Dermis blood vessel endothelial cell (primary cell): ENCODE results near the gene PSME3IP1. TPM values are rescaled to one million over a fixed set of nuclear protein-coding genes. Genes with fewer than 3 reads are reported as not detected.
"Not testable (repeated sequence)": the region's sequence is repeated elsewhere in the genome, so short reads cannot be mapped to it uniquely, and the experiment has no call there.

ENCODE experiments used
- DNase-seq: peaks from one replicate; pipeline ENCODE4 v3.0.0; 2010
- total RNA-seq: library from RNA; depleted of rRNA; stranded (reverse); fragments of >200 nt; gene quantifications from 2 replicates; pipeline ENCODE4 v1.2.3, GENCODE V29; 2014

Gene PSME3IP1
- total RNA-seq, 1 donor from 2014 or later, result 87.3 TPM

DNA sequence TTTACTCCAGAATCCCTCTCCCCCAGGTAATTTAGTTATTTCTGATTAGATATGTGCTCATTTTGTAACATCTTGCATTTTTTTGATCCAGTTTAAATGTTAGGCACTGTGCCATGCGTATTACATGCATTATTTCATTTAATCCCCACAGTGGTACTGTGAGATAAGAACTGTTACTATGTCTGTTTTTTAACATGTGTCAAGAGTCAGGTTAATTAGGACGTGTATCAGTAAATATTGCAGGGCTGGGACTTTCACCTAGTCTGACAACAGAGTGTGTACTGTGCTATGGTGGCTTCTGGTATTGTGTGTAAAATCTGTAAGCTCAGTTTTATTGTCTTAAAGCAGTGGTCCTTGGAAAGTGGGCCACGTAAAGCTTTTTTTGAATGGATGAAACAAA, 10.9 kb upstream of the PSME3IP1 start:
- DNase-seq, result no peak

DNA sequence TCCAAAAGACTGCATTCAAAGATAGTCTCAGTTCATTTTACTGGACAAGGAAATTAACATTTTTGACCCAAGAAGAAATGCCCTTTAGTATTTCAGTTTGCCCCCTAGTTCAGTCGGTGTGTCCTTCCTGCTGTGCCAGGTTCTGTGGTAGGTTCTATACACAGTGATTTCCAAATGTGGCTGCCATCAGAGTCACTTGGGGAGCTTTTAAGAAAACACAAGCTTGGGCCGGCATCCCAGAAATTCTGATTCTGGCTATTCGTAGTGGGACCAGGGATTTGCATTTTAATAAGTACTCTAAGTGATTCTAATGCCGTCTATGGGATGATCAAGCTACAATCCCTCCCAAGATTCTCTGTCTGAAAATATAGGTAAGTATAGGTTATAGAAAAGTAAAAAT, 10.4 kb upstream of the PSME3IP1 start:
- DNase-seq, result no peak

DNA sequence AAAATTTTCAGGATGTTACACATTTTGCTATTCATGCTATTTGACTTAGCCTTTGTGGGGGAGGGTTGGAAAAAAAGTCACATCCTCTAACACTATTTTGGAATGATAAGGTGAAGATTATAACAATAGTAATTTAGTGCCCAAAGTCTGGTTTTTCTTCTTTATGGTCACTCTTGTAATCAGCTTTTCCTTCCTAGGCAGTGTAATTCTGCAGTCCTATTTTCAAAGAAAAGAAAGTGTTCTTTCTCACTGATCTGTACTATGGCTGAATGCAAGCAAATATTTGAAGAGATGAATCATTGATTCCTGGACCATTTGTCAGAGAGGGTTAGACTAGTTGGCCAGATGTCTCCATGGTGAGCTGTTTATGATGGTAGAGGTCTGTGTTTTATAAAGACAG, 8.7 kb upstream of the PSME3IP1 start:
- DNase-seq, result peak; percentile 88

DNA sequence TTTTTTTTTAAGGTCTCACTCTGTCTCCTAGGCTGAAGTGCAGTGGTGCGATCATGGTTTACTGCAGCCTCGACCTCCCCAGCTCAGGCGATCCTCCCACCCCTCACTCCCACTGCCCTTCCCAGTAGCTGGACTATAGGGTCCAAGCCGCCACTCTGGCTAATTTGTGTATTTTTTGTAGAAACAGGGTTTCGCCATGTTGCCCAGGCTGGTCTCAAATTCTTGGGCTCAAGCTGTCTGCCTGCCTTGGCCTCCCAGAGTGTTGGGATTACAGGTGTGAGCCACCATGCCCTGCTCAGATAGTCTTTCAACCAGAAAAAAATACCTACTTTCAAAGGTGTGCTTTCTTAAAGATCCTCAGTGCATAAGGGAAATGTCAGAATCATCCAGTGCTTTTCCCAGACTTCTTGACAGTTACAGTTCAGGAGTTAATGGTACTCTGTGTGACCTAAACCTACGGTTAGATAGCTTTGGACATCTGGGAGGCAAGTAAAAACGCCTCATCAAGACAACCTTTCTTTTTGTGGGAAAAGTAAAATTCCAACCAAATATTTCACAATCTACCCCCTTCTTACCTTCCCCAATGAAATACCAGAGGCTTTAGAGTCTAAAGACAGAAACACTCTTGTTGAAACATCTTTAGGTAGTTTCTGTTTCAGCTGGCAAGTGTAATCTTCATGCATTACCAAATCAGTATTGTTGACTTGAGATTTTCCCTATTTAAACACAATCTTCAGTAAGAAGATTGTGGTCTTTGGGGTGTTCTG, 7.1 kb upstream of the PSME3IP1 start:
- no peak for DNase-seq

DNA sequence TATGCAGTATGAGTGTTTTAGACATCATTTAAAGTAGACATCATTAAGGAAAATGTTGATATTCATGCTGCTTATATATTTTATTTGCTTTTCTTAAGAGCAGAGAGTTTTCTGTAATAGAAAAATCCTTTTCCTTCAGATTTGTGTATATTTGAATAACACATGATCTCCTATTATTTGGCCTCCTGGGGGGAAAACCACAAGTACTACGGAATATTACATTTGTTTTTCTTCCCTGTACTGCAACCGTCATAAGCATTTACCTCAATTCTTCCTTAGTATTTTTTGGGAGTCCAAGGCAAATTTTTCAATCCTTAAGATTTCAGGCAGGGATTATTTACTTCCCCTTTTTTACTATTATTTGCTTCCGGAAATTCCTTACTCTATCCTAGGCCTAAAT, 6.3 kb upstream of the PSME3IP1 start:
- no peak for DNase-seq

DNA sequence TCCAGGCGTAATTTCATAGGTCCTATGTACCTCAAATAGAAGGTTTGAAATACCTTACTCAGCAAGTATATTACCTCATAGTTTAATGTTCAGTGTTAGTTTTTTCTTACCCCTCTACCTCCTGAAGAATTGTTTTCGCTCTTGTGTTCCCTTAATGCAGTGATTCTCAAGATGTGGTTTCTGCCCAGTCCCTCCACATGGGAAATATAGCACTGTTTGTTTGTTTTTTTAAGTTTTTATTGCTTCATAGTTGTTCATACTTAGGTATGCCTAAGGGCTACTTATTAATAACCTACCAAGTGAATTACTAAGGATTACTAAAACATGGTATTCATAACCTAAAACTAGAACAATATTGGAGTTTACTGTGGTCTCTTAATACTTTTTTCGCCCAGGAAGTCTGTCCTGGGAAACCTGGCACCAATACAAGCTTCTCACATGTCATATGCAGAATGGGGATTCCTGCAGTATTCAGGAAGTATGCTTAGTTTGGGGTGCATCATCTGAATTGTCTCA, 5.3 kb upstream of the PSME3IP1 start:
- DNase-seq, result no peak

DNA sequence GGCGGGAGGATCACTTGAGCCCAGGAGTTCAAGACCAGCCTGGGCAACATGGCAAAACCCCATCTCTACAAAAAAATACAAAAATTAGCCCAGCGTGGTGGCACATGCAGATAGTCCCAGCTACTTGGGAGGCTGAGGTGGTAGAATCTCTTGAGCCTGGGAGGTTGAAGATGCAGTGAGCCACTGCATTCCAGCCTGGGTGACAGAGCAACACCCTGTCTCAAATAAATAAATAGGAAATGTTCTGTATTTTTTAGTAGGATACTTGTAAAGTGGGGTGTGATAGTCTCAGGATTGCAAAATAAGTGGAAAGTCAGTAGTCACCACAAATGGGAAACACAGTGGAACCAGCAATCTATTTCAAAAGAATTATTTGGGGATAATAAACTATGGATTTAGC, 4.3 kb upstream of the PSME3IP1 start:
- DNase-seq, result no peak

DNA sequence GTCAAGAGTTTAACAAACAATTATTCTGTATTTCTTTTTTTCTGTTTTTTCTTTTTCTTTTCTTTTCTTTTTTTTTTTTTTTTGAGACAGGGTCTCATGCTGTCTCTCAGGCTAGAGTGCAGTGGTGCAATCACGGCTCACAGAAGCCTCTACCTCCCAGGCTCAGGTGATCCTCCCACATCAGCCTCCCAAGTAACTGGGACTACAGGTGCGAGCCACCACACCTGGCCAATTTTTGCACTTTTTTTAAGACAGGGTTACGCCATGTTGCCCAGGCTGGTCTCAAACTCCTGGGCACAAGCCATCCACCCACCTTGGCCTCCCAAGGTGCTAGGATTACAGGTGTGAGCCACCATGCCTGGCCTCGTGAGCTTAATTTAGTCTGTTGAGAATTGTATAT, 3.7 kb upstream of the PSME3IP1 start:
- DNase-seq, result not testable (repeated sequence)

DNA sequence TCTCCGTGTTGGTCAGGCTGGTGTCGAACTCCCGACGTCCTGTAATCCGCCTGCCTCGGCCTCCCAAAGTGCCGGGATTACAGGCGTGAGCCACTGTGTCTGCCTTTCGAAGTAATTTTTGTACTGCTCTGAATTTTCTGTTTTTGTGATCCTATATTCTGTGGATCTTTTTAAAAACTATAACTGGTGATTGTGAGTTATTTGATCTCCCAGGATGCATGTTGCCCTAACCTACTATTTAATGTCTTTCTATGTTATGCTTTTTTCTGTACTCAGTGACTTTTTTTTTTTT, 2.8 kb upstream of the PSME3IP1 start:
- DNase-seq, result no peak

DNA sequence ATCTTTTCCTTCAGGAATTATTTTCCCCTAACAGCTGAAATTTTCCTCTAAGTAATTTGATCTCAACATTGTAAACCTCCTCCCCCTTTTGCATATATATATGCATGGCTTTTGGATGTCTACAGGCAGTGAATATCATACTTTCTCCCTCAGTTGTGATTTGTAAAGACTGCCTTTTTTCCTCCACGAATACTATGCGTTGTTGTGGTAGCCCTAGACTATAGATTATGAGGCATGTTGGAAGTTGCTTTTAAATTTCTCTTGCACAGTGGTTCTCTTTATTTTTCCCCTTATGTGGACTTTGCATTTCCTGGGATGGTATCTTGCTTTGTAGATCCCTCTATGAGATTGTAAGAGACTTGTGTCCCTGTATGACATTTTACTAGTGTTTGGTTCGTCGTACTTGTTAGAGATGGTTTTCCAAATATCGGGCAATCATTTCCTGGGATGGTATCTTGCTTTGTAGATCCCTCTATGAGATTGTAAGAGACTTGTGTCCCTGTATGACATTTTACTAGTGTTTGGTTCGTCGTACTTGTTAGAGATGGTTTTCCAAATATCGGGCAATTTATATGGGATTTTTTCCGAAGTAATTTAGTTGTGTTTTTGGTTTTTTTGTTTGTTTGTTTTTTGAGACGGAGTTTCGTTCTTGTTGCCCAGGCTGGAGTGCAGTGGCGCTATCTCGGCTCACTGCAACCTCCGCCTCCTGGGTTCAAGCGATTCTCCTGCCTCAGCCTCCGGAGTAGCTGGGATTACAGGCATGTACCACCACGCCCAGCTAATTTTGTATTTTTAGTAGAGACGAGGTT, 2.3 kb upstream of the PSME3IP1 start:
- not testable (repeated sequence) for DNase-seq

DNA sequence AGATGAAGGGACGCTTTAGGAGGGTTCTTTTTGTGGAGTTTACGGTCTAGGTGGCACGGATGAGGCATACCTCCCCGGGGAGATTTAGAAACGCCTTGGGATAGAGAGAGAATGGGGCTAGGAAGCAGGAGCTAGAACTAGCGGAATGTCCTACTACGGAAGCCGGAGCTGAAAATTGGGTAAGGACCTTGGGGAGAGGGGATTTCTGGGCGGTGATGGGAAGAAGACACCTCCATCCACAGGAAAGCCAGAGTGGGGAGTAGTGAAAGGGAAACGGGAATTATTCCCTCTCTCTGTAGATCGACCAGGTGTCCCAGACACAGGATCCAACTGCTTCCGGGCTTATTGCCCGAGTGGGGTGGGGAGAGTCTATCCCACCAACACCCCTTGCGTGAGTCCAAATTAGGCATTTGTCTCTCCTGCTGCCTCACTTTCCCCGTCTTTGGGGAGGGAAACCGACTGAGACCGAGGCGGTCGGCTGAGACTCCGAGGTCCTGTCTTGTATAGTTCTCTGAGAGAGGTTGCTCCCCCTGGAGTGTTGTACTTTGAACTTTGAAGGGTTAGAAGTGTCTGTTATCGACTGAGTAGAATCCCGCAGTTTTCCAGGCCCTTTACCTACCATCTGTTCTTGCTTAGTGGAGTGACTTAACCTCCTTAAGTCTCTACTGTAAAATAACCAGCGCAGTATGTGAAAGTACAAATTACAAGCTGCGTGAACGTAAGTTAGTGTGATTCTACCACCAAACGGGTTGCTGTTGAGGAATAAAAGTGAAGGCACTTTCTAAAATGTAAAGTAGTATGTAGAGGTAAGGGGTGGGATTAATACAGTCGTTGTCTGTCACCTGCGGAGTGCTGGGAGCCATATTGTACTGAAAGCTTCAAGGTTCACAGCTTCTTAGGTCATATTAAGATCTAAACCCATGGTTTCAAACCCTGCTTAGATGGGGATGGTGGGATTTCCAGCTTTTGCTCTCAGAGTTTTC, 1.3 kb upstream of the PSME3IP1 start:
- DNase-seq, result peak; percentile 55

DNA sequence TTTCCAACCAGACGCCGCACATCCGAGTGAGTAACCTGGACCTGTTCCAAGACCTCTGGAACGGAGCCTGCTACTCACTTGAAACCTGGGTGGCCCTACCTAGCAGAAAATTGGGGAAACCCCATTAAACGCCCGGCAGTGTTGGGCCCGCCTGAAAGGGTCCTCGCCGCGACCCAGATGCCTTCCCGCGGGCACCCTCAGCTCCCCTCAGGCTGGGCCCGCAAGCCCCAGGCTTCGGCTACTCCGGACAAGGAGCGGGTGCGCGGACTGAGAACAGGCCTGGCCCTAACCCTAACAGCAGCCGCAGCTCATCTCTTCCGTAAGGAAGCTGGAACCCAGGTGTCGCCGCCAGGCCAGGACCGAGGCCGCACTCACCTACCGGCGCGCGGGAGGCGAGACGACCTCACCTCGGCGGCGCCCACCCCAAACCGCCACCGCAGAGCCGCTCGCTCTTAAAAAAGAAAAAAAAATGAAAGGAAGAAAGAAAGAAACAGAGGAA, 344 bp downstream of the PSME3IP1 start:
- peak; percentile 84 for DNase-seq

DNA sequence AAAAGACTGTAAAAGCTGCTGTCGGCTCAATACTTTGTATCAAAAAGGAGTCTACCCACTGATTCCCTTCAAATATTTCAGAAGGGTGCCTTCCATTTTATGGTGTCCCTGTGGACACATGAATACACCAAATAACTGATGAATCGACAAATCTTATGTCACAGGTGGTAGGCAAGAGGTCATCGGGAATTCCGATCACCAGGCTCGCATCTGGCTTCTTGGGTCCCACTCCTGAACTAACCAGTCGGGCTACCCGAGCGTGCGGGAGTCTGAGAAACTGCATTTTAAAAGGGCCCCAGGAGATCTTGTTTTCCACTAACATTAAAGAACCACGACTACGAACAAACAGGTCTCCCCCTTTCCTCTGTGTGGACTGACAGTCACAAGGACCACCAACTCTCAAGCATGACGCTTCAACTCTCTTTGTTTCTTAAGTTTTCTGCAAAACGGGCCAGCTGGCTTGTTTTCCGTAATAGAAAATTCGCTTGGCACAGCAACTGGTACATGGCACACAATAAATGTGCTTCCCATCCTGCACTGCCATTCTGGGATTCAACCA, 873 bp downstream of the PSME3IP1 start:
- no peak for DNase-seq

DNA sequence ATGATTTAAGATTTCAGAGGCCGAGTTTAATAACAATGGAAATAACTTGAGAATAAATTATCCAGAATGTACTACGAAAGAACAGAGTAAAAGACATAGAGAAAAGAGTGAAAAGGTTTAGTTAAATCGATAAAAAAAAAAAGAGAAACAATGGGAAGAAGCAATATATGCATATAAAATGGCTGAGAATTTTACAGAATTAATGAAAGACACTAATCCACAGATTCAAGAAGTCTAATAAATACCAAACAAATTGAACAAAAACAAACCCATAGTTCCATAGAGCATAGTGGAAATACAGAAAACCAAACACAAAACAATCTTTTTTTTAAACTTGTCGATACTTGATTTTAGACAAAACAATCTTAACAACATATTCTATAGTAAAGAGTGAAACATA, 1.7 kb downstream of the PSME3IP1 start:
- DNase-seq, result no peak

DNA sequence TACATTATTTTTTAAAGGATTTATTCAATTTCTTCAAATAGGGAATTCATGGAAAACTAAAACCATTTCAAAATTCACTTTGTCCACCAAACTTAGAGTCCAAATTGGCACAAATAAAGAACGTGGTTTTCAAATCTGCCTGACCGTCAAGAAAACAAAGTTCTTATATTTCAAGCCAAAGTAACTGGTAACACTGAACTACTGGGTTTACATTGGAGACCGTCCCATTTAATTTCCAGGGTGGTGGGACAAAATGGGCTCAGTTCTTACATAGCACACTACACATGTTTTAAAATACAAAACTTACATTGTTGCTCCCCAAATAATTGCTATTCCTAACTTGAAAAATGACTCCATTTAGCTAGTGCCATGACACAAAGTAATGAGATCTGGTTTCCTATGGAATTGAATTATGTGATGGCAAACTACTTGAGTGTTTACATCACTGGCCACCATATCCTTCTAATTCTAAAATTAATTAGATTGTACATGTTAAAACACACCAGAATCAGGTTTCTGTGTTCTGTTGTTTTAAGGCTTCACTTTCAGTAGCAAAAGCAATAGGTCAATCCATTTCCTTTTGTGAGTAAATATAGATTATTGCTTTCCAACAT, 6.5 kb downstream of the PSME3IP1 start:
- DNase-seq, result no peak

DNA sequence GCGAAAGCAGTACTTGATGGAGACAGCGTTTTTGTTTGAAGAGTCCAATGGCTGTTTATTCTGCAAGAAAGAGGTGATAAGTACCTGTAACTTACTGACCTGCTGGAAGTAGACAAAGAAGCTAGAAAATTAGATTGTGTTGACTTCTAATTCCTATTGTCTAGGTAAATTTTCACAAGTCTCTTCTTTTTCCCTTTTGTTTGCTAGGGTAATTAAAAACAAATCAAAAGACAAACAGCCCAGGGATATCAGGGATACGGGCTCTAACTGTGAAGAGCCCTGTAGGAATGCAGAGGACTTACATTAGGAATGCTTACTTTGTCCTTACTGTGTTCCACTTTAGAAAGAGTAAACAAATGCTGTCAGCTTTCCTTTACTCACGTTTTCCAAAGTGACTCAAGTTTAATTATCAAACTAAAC, 7.0 kb downstream of the PSME3IP1 start:
- DNase-seq, result peak; percentile 27

DNA sequence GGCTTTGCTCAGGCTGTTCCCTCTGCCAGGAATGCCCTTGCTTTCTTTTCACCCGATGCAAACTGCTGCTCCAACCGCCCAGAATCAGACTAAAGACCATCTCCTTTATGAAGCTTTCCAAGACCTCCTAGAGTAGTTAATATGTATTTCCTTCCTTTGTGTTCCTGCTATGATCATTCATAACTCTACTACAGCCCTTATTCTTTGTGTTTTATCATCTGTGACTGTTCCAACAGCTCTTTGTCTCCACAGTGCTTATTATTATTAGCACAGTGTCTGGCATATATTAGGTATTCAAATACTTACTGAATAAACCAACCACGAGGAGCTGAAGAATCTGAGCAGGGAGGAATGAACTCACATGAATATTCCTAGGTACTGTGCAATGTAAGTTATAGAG, 7.6 kb downstream of the PSME3IP1 start:
- DNase-seq, result peak; percentile 33

DNA sequence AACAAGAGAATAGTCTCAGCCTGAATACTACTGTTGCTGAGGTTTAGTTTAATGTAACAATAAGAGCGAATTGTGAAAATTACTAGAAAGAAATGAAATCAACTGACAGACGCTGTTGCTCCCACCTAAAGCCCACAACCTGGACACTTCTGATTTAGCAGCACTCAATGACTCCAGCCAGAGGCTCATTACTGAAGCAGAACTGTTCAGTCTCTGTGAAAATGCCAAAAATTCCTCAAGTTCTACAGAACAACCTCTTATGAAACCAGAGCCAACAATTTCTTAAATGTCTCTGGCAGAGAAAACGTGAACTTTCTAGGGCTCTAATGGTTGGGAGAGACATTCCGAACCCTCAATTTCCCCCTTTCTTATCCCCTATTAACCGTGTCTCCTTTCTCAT, 9.9 kb downstream of the PSME3IP1 start:
- no peak for DNase-seq

DNA sequence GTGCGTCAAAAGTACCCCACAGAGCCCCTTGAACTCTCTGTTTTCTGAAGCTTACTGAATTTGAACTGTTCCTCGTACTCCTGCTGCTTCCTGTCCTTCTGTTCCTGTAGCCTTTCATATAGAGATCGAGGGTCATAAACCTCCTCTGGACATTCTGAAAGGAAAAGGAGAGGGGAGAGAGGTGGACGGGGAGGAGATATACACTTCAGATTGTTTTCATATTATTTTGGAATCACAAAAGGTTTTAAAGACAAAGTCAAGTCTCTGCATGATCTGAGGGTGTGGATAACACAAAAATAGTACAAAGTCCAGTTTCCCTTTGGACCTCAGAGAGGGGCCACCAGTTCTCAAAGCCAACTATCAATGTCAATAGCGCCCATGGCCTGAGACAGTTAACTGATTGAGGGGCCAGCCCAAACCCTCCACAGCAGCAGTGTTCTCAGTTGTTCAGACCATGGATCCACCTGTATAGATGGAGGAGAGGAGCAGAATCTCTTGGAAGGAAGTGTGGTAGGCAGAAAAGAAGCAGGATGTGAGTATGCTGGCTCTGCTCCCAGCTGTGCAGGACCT, 13.0 kb downstream of the PSME3IP1 start:
- no peak for DNase-seq

DNA sequence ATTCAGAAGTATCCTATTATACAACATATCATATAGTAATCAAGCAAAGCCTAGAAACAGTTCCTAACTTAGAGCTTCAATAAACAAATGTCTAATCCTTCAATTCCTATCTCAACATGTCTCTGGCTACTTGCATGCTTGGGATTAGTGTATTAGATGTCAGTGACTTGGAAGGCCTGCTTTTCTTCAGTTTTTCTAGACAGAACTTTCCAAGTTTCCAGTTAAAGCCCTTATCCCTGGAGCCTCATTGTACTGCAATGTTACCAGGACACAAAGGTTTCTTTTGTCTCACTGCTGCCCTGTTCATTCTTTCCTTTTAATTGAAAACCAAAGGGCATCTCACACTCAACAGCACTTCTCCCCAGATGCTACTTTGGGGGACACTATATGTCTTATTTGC, 16.5 kb downstream of the PSME3IP1 start:
- DNase-seq, result no peak

DNA sequence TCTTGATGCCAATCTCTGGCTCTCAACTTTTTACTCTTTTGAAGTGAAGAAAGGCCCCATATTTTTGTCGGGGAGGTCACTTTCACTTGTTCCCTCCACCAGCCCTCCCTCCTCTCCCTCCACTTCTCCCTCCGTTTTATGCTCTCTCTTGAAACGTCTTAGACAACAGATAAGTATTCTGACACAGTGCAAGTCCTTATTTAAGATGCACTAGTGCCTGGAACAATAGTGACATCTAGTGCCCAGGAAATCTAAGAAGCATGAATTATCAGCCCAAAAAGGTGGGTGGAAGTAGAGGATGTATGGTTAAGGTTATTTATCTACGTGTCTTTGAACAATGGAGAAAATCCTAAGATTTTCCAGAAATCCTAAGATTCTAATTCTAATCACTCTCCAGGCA, 17.9 kb downstream of the PSME3IP1 start:
- peak; percentile 91 for DNase-seq

DNA sequence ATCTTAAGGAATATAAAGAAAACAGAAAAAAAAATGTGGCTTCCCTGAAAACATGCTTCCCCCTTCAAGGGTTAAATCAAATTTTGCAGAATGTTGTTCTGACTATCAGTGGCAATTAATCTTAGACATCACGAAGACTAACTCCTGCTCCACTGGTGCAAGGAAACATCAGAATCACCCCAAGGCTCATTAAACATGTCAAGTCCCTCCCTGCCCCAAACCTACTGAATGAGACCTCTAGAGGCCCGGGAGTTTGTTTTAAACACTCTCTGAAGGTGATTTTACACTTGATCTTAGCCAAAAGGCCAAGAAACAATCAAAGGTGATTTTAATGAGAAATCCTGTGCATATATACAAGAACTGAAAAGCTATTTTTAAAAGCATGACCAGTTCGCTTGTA, 18.3 kb downstream of the PSME3IP1 start:
- no peak for DNase-seq
